Subcutaneous adipose tissue (tissue), 4 donors: ENCODE measurements around the gene IQCK. TPM values are rescaled to one million over a fixed set of nuclear protein-coding genes. Genes with fewer than 3 reads are reported as not detected.

Source experiments
- small RNA-seq: library from RNA; depleted of rRNA; stranded (forward); fragments of <200 nt; gene quantifications from one replicate; pipeline ENCODE3, GENCODE V24; 2016
- total RNA-seq, 4 donors: library from RNA; depleted of rRNA; stranded (reverse); fragments of >200 nt; gene quantifications; one replicate each; pipeline ENCODE4 v1.1.0, GENCODE V29; 2016

IQCK gene
- total RNA-seq, 4 donors from 2014 or later: 16.7 to 37.0 (median 26.9) TPM

Small RNAs within 50 kb of the gene (small RNA-seq; reads per million reads assigned to genes)
- gene LARP7P2: not detected

Other genes with a start within 250 kb of the IQCK start
- gene GDE1, start 196.2 kb upstream of the IQCK start, total RNA-seq: 10 to 100 TPM; 63.3 to 86.3 (median 74.5) TPM
- gene CCP110, start 194.3 kb upstream of the IQCK start, total RNA-seq: 10 to 100 TPM; 10.7 to 18.8 (median 14.5) TPM
- 10 to 100 TPM; 29.2 to 55.8 (median 44.9) TPM for gene VPS35L, start 162.6 kb upstream of the IQCK start, total RNA-seq
- 10 to 100 TPM in 3 of 4 donors, 1 to 10 TPM in 1; 5.7 to 19.4 (median 13.8) TPM for gene KNOP1, start within 50 bp of the IQCK start, total RNA-seq
- gene GPRC5B, start 166.6 kb downstream of the IQCK start, total RNA-seq: 10 to 100 TPM; 10.8 to 44.8 (median 24.0) TPM